ENCODE measurements around the gene GRK5. TPM values are rescaled to one million over a fixed set of nuclear protein-coding genes. Genes with fewer than 3 reads are reported as not detected.
A peak's percentile ranks its signal among the peaks of the same experiment; 100 is the strongest.

GRK5 gene
- total RNA-seq, 2 donors from 2014 or later = 36.4 to 60.1 TPM

GRCh38 chr10:119373294-119374102 lies 166.1 kb downstream of the GRK5 start:
- DNase-seq (no peak), ATAC-seq (no peak)
- intact Hi-C loops (cut with DNase I) = loop anchor here in 1 of 2 donors (5.0 kb wide), 1 partner anchor 34 kb away; no protein-coding TSS in a partner anchor

- DNase-seq (no peak), ATAC-seq (no peak)
- intact Hi-C loops (cut with DNase I) = loop anchor here in 1 of 2 donors (5.0 kb wide), 1 partner anchor 33 kb away; no protein-coding TSS in a partner anchor
These were observed 166.9 kb downstream of the GRK5 start for GRCh38 chr10:119374236-119374635.

GRCh38 chr10:119375574-119376272 lies 168.4 kb downstream of the GRK5 start:
- DNase-seq (no peak), ATAC-seq (peak in 1 of 2 donors; percentile 1)
- intact Hi-C loops (cut with DNase I) = no loop called here

- ATAC-seq (peak in 1 of 2 donors; percentile 14), DNase-seq (no peak)
- intact Hi-C loops (cut with DNase I) = no loop called here
These were observed 170.1 kb downstream of the GRK5 start for GRCh38 chr10:119377451-119377957.

GRCh38 chr10:119377958-119378736 lies 170.8 kb downstream of the GRK5 start:
- ATAC-seq (peak; percentile 68 to 77), DNase-seq (peak; percentile 46)
- intact Hi-C loops (cut with DNase I) = no loop called here

- intact Hi-C loops (cut with DNase I) = no loop called here
- peak; percentile 76 to 84 for ATAC-seq
- DNase-seq = peak; percentile 43
These were observed 171.3 kb downstream of the GRK5 start for GRCh38 chr10:119378737-119379067.

GRCh38 chr10:119379466-119380071 lies 172.2 kb downstream of the GRK5 start:
- DNase-seq (no peak), ATAC-seq (no peak)
- intact Hi-C loops (cut with DNase I) = no loop called here

- ATAC-seq (no peak), DNase-seq (no peak)
- intact Hi-C loops (cut with DNase I) = no loop called here
These were observed 175.9 kb downstream of the GRK5 start for GRCh38 chr10:119383174-119383856.

GRCh38 chr10:119384127-119384526 lies 176.8 kb downstream of the GRK5 start:
- intact Hi-C loops (cut with DNase I) = no loop called here
- no peak for DNase-seq
- no peak for ATAC-seq

- ATAC-seq (no peak), DNase-seq (no peak)
- intact Hi-C loops (cut with DNase I) = no loop called here
These were observed 179.3 kb downstream of the GRK5 start for GRCh38 chr10:119386666-119387065.

- ATAC-seq (no peak), DNase-seq (no peak)
- intact Hi-C loops (cut with DNase I) = no loop called here
These were observed 181.5 kb downstream of the GRK5 start for GRCh38 chr10:119388849-119389345.

GRCh38 chr10:119391440-119392251 lies 184.3 kb downstream of the GRK5 start:
- ATAC-seq (no peak), DNase-seq (no peak)
- intact Hi-C loops (cut with DNase I) = no loop called here

- intact Hi-C loops (cut with DNase I) = no loop called here
- ATAC-seq (peak; percentile 7 to 15), DNase-seq (no peak)
These were observed 185.6 kb downstream of the GRK5 start for GRCh38 chr10:119393019-119393418.

GRCh38 chr10:119393421-119393820 lies 186.1 kb downstream of the GRK5 start:
- intact Hi-C loops (cut with DNase I) = no loop called here
- ATAC-seq (no peak), DNase-seq (no peak)

GRCh38 chr10:119393845-119394244 lies 186.5 kb downstream of the GRK5 start:
- intact Hi-C loops (cut with DNase I) = no loop called here
- DNase-seq (no peak), ATAC-seq (no peak)

GRCh38 chr10:119394657-119395279 lies 187.4 kb downstream of the GRK5 start:
- DNase-seq = no peak
- intact Hi-C loops (cut with DNase I) = no loop called here
- peak; percentile 10 to 14 for ATAC-seq

Data from left cardiac atrium (tissue), 4 donors.